Thoracic aorta (tissue), 2 donors: ENCODE results near the gene RNU1-1. TPM values are rescaled to one million over a fixed set of nuclear protein-coding genes. Genes with fewer than 3 reads are reported as not detected.
"Not testable (repeated sequence)": the region's sequence is repeated elsewhere in the genome, so short reads cannot be mapped to it uniquely, and the experiment has no call there.

Source experiments
- ATAC-seq: fragments of 150-250 bp; one replicate; pipeline ENCODE4 v1.8.0; 2017; ENCODE audit warnings: low read depth; ENCODE audit not compliant: insufficient number of reproducible peaks, low FRiP score
- DNase-seq: peaks from one replicate; pipeline ENCODE4 v3.0.0-alpha.2; 2020; ENCODE audit warnings: low spot score
- H3K27ac ChIP-seq, 2 donors: fragments of 200-600 bp; sonication (generic); 1 replicate in 1 of 2; 2 replicates in 1 of 2; pipeline ENCODE4 v1.5.1; 2016; ENCODE audit warnings: mild to moderate bottlenecking in 2 of 2, moderate library complexity in 2 of 2
- H3K27me3 ChIP-seq: fragments of 200-600 bp; sonication (generic); replicated peaks from 2 replicates; pipeline ENCODE4 v1.6.0; 2016; ENCODE audit warnings: mild to moderate bottlenecking; ENCODE audit not compliant: insufficient read depth
- H3K36me3 ChIP-seq: fragments of 200-600 bp; sonication (generic); one replicate; pipeline ENCODE4 v1.5.1; 2016
- H3K4me1 ChIP-seq, 2 donors: fragments of 200-600 bp; sonication (generic); 1 replicate in 1 of 2; 2 replicates in 1 of 2; pipeline versions ENCODE4 v1.5.1 to v1.6.0; 2016; ENCODE audit warnings: low read depth in 2 of 2, mild to moderate bottlenecking in 1 of 2; ENCODE audit not compliant: control insufficient read depth in 1 of 2
- H3K4me3 ChIP-seq: fragments of 200-600 bp; sonication (generic); 2 replicates; pipeline ENCODE4 v1.5.1; 2016; ENCODE audit warnings: mild to moderate bottlenecking
- H3K9me3 ChIP-seq: fragments of 200-600 bp; sonication (generic); 2 replicates; pipeline ENCODE4 v1.5.1; 2016
- total RNA-seq, 2 donors: library from RNA; depleted of rRNA; stranded (reverse); fragments of >200 nt; gene quantifications; one replicate each; pipeline versions ENCODE4 v1.1.0 to v1.2.3, GENCODE V29; 2016

Gene RNU1-1
- under 1 TPM; under 0.01 TPM for total RNA-seq

- DNase-seq, H3K4me1 ChIP-seq, H3K9me3 ChIP-seq, H3K27me3 ChIP-seq, H3K36me3 ChIP-seq: not testable (repeated sequence)
- Histone ChIP-seq H3K27ac (peak within 1 kb of the TSS; percentile 70 to 79), H3K4me3 (peak within 1 kb of the TSS; percentile 63)
- ATAC-seq, result peak; percentile 43
Measured at GRCh38 chr1:16514107-16515055, at the start of gene RNU1-1. TSS of gene RNU1-1 (minus strand) at chr1:16514285.

GRCh38 chr1:16561035-16561434 lies 47.0 kb upstream of the RNU1-1 start:
- H3K36me3 ChIP-seq, H3K27ac ChIP-seq, H3K9me3 ChIP-seq, H3K27me3 ChIP-seq, H3K4me1 ChIP-seq, DNase-seq, ATAC-seq, H3K4me3 ChIP-seq: not testable (repeated sequence)

GRCh38 chr1:16560498-16560897 lies 46.4 kb upstream of the RNU1-1 start:
- H3K27me3 ChIP-seq, DNase-seq, H3K4me3 ChIP-seq, H3K9me3 ChIP-seq, ATAC-seq, H3K36me3 ChIP-seq, H3K27ac ChIP-seq, H3K4me1 ChIP-seq: not testable (repeated sequence)

- DNase-seq, H3K4me3 ChIP-seq, H3K4me1 ChIP-seq, H3K27ac ChIP-seq, H3K27me3 ChIP-seq, H3K9me3 ChIP-seq, H3K36me3 ChIP-seq, ATAC-seq: not testable (repeated sequence)
Measured at GRCh38 chr1:16559688-16560087, 45.6 kb upstream of the RNU1-1 start.

- H3K4me3 ChIP-seq, DNase-seq, H3K36me3 ChIP-seq, H3K27ac ChIP-seq, H3K4me1 ChIP-seq, H3K27me3 ChIP-seq, ATAC-seq, H3K9me3 ChIP-seq: not testable (repeated sequence)
Measured at GRCh38 chr1:16557034-16557433, 42.9 kb upstream of the RNU1-1 start.

- H3K27me3 ChIP-seq, ATAC-seq, H3K27ac ChIP-seq, DNase-seq, H3K36me3 ChIP-seq, H3K4me3 ChIP-seq, H3K9me3 ChIP-seq, H3K4me1 ChIP-seq: not testable (repeated sequence)
Measured at GRCh38 chr1:16553244-16553643, 39.2 kb upstream of the RNU1-1 start.

- not testable (repeated sequence) for DNase-seq, H3K4me1 ChIP-seq, H3K27ac ChIP-seq, H3K9me3 ChIP-seq, H3K27me3 ChIP-seq, H3K4me3 ChIP-seq, H3K36me3 ChIP-seq, ATAC-seq
Measured at GRCh38 chr1:16550212-16550918, 36.3 kb upstream of the RNU1-1 start.

- not testable (repeated sequence) for H3K4me1 ChIP-seq, H3K27ac ChIP-seq, H3K4me3 ChIP-seq, H3K36me3 ChIP-seq, H3K27me3 ChIP-seq, ATAC-seq, DNase-seq, H3K9me3 ChIP-seq
Measured at GRCh38 chr1:16549545-16549944, 35.5 kb upstream of the RNU1-1 start.

- DNase-seq, ATAC-seq, H3K27ac ChIP-seq, H3K36me3 ChIP-seq, H3K27me3 ChIP-seq, H3K4me1 ChIP-seq, H3K9me3 ChIP-seq, H3K4me3 ChIP-seq: not testable (repeated sequence)
Measured at GRCh38 chr1:16547502-16548241, 33.6 kb upstream of the RNU1-1 start.

GRCh38 chr1:16545682-16546095 lies 31.6 kb upstream of the RNU1-1 start:
- ATAC-seq, H3K36me3 ChIP-seq, H3K27me3 ChIP-seq, H3K4me1 ChIP-seq, H3K4me3 ChIP-seq, H3K9me3 ChIP-seq, H3K27ac ChIP-seq, DNase-seq: not testable (repeated sequence)

GRCh38 chr1:16540421-16540893 lies 26.4 kb upstream of the RNU1-1 start:
- ATAC-seq, DNase-seq, H3K9me3 ChIP-seq, H3K27me3 ChIP-seq, H3K4me1 ChIP-seq, H3K27ac ChIP-seq, H3K4me3 ChIP-seq, H3K36me3 ChIP-seq: not testable (repeated sequence)

GRCh38 chr1:16537528-16537927 lies 23.4 kb upstream of the RNU1-1 start:
- H3K27ac ChIP-seq, DNase-seq, H3K4me3 ChIP-seq, H3K36me3 ChIP-seq, ATAC-seq, H3K27me3 ChIP-seq, H3K4me1 ChIP-seq, H3K9me3 ChIP-seq: not testable (repeated sequence)
